ENCODE results near the gene IFNLR1. TPM values are rescaled to one million over a fixed set of nuclear protein-coding genes. Genes with fewer than 3 reads are reported as not detected.

Gene IFNLR1
- total and polyA plus RNA-seq, 2 donors (not counting 1 experiment from before 2014, with no cell fraction given): under 0.01 to 0.02 TPM

GRCh38 chr1:24117722-24118409 lies 69.2 kb downstream of the IFNLR1 start:
- H2AFZ ChIP-seq (ENCODE audit: low read length): no peak overlapping the region
- H3K9ac ChIP-seq (ENCODE audit: insufficient read depth, low read length): no peak overlapping the region
- H3K4me3 ChIP-seq (replicated peaks in 1 of 4; ENCODE audit: control extremely low read depth in 1 of 4, insufficient read depth in 1 of 4, low read depth in 3 of 4, low read length in 4 of 4): no peak overlapping the region
- no peak overlapping the region for H3K27ac ChIP-seq (ENCODE audit: insufficient read depth, low read length)
- no peaks in the 10 kb centered on the region for H3K4me1 ChIP-seq (ENCODE audit: control insufficient read depth, extremely low read depth, insufficient read depth, low read length)
- peaks cover 13% of the 10 kb centered on the region for H3K27me3 ChIP-seq (ENCODE audit: control insufficient read depth, insufficient read depth, low read length)
- no peak overlapping the region for H3K4me2 ChIP-seq (ENCODE audit: extremely low read depth, insufficient read depth, low read length)
- H3K9me3 ChIP-seq (ENCODE audit: control insufficient read depth, insufficient read depth, low read depth, low read length): no peaks in the 10 kb centered on the region
- H3K79me2 ChIP-seq (ENCODE audit: control insufficient read depth, insufficient read depth, low read length): no peaks in the 10 kb centered on the region
- TF ChIP-seq EZH2 (IDR thresholded peaks at IDR 0.05; ENCODE audit: low read length, missing control alignments) (no peak), CTCF (conservative IDR thresholded peaks at IDR 0.05 in 1 of 2, IDR thresholded peaks at IDR 0.05 in 1 of 2; ENCODE audit: low read depth in 1 of 2, low read length in 2 of 2) (no peak)
- no peaks in the 10 kb centered on the region for H3K36me3 ChIP-seq (ENCODE audit: control insufficient read depth, insufficient read depth, low read length)
- peak; percentile 31 to 75 for DNase-seq (ENCODE audit: low read depth in 2 of 2)
- no peaks in the 10 kb centered on the region for H4K20me1 ChIP-seq (ENCODE audit: control insufficient read depth, extremely low read depth, insufficient read depth, low read length)

- H3K27ac ChIP-seq (ENCODE audit: insufficient read depth, low read length): no peak overlapping the region
- H3K4me1 ChIP-seq (ENCODE audit: control insufficient read depth, extremely low read depth, insufficient read depth, low read length): no peaks in the 10 kb centered on the region
- H3K9me3 ChIP-seq (ENCODE audit: control insufficient read depth, insufficient read depth, low read depth, low read length): no peaks in the 10 kb centered on the region
- peaks cover 15% of the 10 kb centered on the region for H3K27me3 ChIP-seq (ENCODE audit: control insufficient read depth, insufficient read depth, low read length)
- H3K9ac ChIP-seq (ENCODE audit: insufficient read depth, low read length): no peak overlapping the region
- no peaks in the 10 kb centered on the region for H3K79me2 ChIP-seq (ENCODE audit: control insufficient read depth, insufficient read depth, low read length)
- no peaks in the 10 kb centered on the region for H3K36me3 ChIP-seq (ENCODE audit: control insufficient read depth, insufficient read depth, low read length)
- H2AFZ ChIP-seq (ENCODE audit: low read length): no peak overlapping the region
- no peak for DNase-seq (ENCODE audit: low read depth in 2 of 2)
- no peaks in the 10 kb centered on the region for H4K20me1 ChIP-seq (ENCODE audit: control insufficient read depth, extremely low read depth, insufficient read depth, low read length)
- TF ChIP-seq EZH2 (IDR thresholded peaks at IDR 0.05; ENCODE audit: low read length, missing control alignments): no peak
- TF ChIP-seq CTCF (conservative IDR thresholded peaks at IDR 0.05 in 1 of 2, IDR thresholded peaks at IDR 0.05 in 1 of 2; ENCODE audit: low read depth in 1 of 2, low read length in 2 of 2): no peak
- H3K4me2 ChIP-seq (ENCODE audit: extremely low read depth, insufficient read depth, low read length): no peak overlapping the region
- no peak overlapping the region for H3K4me3 ChIP-seq (replicated peaks in 1 of 4; ENCODE audit: control extremely low read depth in 1 of 4, insufficient read depth in 1 of 4, low read depth in 3 of 4, low read length in 4 of 4)
Measured at GRCh38 chr1:24117132-24117531, 70.0 kb downstream of the IFNLR1 start.

- no peaks in the 10 kb centered on the region for H3K9me3 ChIP-seq (ENCODE audit: control insufficient read depth, insufficient read depth, low read depth, low read length)
- no peak overlapping the region for H3K4me2 ChIP-seq (ENCODE audit: extremely low read depth, insufficient read depth, low read length)
- DNase-seq (ENCODE audit: low read depth in 2 of 2): no peak
- TF ChIP-seq EZH2 (IDR thresholded peaks at IDR 0.05; ENCODE audit: low read length, missing control alignments) (no peak), CTCF (conservative IDR thresholded peaks at IDR 0.05 in 1 of 2, IDR thresholded peaks at IDR 0.05 in 1 of 2; ENCODE audit: low read depth in 1 of 2, low read length in 2 of 2) (no peak)
- no peak overlapping the region for H2AFZ ChIP-seq (ENCODE audit: low read length)
- no peak overlapping the region for H3K4me3 ChIP-seq (replicated peaks in 1 of 4; ENCODE audit: control extremely low read depth in 1 of 4, insufficient read depth in 1 of 4, low read depth in 3 of 4, low read length in 4 of 4)
- H3K4me1 ChIP-seq (ENCODE audit: control insufficient read depth, extremely low read depth, insufficient read depth, low read length): no peaks in the 10 kb centered on the region
- no peak overlapping the region for H3K9ac ChIP-seq (ENCODE audit: insufficient read depth, low read length)
- no peaks in the 10 kb centered on the region for H3K79me2 ChIP-seq (ENCODE audit: control insufficient read depth, insufficient read depth, low read length)
- no peaks in the 10 kb centered on the region for H4K20me1 ChIP-seq (ENCODE audit: control insufficient read depth, extremely low read depth, insufficient read depth, low read length)
- no peak overlapping the region for H3K27ac ChIP-seq (ENCODE audit: insufficient read depth, low read length)
- no peaks in the 10 kb centered on the region for H3K36me3 ChIP-seq (ENCODE audit: control insufficient read depth, insufficient read depth, low read length)
- H3K27me3 ChIP-seq (ENCODE audit: control insufficient read depth, insufficient read depth, low read length): peaks cover 12% of the 10 kb centered on the region
Measured at GRCh38 chr1:24114753-24115152, 72.3 kb downstream of the IFNLR1 start.

All from fibroblast of lung (primary cell).